ENCODE measurements around the gene MGAT4C.

GRCh38 chr12:86198696-86199444 lies 57.3 kb downstream of the MGAT4C start:
- no peak for TF ChIP-seq ZFP30 (CRISPR knock-in tag; IDR thresholded peaks at IDR 0.05)
- TF ChIP-seq ZFP3 (CRISPR knock-in tag; IDR thresholded peaks at IDR 0.05) = no peak
- no peak for TF ChIP-seq PATZ1 (CRISPR knock-in tag; IDR thresholded peaks at IDR 0.05; ENCODE audit: borderline replicate concordance)
- no peak for TF ChIP-seq SNAI2 (CRISPR knock-in tag; IDR thresholded peaks at IDR 0.05)
- TF ChIP-seq ZNF70 (CRISPR knock-in tag; IDR thresholded peaks at IDR 0.05) = no peak
- TF ChIP-seq CREB5 (CRISPR knock-in tag; IDR thresholded peaks at IDR 0.05; ENCODE audit: low read depth) = no peak
- no peak for TF ChIP-seq ARNTL (CRISPR knock-in tag; IDR thresholded peaks at IDR 0.05; ENCODE audit: borderline replicate concordance, low read depth)
